HTERT RPE-1 (cell line): ENCODE measurements around the gene CPA2.
"Not testable (repeated sequence)": the region's sequence is repeated elsewhere in the genome, so short reads cannot be mapped to it uniquely, and the experiment has no call there.

ENCODE experiments used
- in situ Hi-C: fragments of 300-500 bp; cut with MboI; formaldehyde crosslinking; loops from 4 replicates; pipeline ENCODE4 v1.14.3; 2020; ENCODE audit warnings: low sequenced_read_pairs

The CPA2 gene

DNA sequence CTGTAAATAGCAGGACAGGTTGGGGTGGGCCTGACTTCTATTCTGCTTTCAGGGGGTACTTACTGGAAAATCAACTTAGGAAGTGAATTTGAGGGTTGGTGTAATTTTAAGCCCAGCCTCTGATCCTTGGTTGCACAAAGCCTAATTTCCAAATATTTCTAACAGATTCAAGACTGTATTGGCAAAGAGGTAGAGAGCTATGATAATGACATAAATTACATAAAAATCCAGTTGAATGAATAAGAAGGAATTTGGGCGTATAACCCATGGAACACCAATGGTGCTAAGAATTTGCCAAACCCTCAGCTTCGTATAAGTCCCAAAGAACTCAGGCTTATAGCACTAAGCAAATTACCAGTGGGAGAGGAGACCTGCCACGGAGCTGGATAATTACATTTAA lies 38.2 kb downstream of the CPA2 start:
- in situ Hi-C loops: no loop called here

DNA sequence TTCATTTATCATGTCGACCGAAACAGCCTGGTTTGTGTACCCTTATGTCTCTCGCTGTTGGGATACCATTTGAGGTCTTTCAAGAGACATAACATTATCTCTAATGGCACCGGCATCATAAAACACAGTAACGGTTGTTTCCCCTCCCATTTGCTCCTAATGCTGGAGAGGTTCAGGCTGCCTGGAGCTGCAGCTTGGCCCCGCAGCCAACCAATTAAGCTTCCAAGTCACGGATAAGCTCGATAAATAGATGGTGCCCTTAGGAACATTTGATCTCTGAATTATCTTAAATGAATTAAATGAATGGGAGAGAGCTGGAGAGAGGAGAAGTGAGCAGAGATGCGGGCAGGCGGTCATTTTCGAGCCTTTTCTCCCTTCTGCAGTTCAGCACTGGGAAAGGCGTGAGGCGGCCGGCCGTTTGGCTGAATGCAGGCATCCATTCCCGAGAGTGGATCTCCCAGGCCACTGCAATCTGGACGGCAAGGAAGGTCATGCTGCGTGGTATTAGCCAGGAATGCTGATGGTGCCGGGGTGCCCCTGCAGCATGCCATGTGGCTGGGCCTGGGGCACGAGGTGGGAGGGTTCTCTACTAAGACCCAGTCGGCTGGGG lies 38.9 kb downstream of the CPA2 start:
- in situ Hi-C loops: no loop called here

DNA sequence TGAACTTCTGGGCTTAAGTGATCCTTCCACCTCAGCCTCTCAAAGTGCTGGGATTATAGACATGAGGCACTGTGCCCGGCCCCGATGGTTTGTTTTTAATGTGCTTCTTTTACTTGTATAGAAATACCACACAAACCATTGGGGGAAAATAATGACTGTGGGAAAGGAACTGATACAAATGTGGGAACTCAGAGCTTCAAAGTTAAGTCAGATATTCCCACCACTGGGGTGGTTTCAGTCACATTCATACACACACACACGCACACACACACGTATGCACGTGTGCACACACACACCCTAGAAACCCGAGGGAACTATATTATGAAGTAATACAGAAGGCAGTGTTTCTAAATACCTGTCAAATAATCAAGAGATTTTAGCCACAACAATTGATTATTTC lies 43.3 kb downstream of the CPA2 start:
- in situ Hi-C loops: no loop called here

DNA sequence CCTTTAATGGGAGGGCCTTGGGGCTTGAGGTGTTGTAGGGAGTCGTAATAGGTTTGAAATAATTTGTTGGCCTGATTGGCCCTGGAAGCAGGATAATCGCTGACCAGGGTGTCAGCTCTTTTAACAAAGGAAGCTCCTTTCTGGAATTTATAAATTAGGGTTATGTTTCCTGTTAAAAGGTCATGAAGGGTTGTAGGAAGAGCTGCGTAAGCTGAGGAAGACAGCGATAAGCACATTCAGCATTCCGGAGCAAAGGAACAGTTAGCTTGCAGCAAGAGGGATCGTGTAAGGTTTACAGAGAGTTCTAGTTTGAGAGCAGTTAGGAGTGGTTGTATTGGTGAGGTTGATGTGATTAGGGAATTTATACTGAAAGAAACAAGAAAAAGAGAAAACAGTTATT lies 47.6 kb downstream of the CPA2 start:
- in situ Hi-C loops: no loop called here

DNA sequence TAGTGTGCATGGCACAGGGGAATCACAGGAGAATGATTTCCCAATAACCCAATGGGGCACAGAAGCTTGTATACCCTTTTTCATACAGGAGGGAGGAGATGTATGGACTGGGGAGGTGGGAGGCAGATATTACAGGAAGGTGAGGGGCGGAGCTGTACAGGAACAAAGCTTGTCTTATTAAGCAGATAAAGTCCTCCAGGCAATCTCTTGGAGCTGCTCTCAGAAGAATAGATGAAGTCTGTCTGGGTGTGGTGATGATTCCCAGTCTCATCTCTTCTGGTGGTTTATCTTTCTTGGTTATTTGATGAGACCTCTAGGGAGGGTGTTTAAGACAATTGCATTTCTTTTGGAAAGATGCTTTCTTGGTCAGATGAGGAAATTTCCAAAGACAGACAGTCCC lies 52.9 kb downstream of the CPA2 start:
- in situ Hi-C loops: no loop called here

DNA sequence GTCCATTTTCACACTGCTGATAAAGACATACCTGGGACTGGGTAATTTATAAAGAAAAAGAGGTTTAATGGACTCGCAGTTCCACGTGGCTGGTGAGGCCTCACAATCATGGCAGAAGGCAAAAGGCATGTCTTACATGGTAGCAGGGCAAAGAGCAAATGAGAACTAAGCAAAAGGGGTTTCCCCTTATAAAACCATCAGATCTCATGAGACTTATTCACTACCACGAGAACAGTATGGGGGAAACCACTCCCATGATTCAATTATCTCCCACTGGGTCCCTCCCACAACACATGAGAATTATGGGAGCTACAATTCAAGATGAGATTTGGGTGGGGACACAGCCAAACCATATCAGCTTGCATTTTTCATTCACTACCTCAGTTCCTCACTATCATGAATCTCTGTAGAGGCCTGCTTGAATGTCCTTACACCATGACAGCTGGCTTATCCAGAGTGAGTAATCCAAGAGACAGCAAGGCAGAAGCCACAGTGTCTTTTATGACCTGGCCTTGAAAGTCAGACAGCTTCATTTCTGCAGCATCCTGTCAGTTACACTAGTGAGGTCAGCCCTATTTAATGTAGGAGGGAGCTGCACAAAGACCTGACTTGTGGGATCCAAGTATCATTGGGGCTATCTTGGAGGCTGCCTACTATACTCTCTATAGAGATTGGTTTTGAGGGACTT lies 55.0 kb downstream of the CPA2 start:
- in situ Hi-C loops: not testable (repeated sequence)

DNA sequence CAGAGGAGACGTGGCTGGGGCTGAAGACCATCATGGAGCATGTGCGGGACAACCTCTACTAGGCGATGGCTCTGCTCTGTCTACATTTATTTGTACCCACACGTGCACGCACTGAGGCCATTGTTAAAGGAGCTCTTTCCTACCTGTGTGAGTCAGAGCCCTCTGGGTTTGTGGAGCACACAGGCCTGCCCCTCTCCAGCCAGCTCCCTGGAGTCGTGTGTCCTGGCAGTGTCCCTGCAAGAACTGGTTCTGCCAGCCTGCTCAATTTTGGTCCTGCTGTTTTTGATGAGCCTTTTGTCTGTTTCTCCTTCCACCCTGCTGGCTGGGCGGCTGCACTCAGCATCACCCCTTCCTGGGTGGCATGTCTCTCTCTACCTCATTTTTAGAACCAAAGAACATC lies 56.0 kb downstream of the CPA2 start:
- in situ Hi-C loops: no loop called here

DNA sequence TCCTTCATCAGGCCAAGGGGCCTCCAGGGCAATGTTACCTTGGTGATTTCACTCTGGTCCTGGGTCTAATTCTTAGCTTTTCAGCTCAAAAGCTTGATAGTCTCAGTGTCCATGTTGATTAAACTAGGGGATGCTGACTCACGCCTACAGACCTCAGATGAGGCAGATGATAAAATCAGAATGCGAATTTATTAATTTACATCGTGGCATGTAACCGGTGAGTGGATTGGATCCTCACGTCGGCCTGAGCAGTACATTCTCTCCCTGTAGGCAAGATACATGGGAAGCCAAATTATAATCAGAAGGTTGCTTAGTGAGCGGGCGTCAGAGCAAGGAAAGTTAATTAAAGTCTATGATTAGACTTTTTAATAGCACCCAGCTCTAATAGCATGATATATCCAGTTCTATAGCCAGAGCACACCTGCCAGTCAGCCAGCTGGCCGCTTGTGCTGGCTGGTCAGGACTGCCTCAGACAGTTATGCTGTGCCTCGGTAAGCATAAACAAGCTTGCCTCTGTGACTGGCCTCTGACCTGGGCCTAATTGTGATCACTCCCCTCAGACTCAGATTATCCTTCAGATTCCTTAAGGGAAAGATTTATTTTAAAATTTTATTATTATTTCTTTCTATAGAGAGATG lies 57.8 kb downstream of the CPA2 start:
- in situ Hi-C loops: no loop called here

DNA sequence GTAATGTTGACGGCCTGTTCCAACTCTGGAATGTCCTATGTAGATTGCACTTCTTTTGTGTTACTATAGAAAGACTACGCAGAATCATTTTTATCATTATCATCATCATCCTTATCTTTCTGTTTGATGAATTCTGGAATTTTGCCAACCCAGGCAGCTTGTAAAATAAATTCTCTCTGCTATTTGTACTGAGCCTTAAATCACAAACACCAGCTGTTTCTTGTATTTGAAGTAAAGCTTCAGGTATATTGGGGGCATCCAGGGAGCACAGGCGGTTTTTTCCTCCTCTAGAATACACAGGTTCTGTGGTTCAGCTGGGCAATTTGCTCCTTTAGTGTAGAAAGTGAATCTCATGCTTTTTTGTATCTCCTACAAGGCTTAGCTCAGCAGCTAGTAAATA lies 63.0 kb downstream of the CPA2 start:
- in situ Hi-C loops: no loop called here

DNA sequence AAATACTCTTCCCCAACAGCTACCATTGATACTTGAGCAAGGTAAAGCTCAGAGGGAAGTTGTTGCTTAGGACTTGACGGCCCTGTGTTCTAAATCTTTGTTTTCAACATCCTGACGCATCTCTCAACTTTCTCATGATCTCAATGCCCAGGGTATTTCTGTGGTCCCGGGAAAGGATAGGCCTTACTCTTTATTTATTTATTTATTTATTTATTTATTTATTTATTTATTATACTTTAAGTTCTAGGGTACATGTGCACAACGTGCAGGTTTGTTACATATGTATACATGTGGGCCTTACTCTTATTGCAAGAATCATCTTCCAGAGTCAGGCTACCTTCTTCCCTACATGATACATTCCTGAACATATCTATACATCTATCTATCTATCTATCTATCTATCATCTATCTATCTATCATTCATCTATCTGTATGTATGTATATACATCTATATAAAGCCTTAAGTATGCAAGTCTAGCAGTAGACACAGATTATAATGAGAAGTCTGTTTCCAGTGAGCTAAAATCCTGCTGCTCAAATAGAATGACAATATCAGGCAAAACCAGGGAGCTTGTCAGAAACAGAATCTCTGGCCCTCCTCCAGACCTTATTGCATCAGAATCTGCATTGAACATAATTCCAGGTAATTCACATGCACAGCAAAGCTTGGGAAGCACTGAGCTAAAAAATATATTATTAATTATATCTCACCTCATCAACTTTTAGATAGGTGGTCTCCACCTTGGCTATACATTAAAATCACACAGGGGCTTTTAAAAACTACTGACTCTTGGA lies 65.8 kb downstream of the CPA2 start:
- in situ Hi-C loops: no loop called here

DNA sequence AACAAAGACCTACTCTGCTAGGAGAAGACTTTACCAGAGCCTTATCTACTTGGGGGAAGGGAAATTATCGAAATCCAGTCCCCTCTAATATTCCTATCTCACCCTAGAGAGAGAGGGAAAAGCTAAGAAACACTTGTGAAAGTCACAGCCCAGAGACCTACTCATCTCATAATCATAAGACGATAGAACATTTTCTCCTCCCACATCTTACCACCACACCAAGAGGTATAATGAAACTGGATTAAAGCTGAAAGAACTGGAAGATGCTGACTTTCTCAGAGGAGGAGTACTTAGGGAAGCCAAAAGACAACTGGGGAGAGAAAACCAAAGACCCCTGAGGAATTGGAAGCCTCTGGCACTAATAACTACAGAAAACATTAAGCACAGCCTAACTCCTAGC lies 67.2 kb downstream of the CPA2 start:
- in situ Hi-C loops: no loop called here

DNA sequence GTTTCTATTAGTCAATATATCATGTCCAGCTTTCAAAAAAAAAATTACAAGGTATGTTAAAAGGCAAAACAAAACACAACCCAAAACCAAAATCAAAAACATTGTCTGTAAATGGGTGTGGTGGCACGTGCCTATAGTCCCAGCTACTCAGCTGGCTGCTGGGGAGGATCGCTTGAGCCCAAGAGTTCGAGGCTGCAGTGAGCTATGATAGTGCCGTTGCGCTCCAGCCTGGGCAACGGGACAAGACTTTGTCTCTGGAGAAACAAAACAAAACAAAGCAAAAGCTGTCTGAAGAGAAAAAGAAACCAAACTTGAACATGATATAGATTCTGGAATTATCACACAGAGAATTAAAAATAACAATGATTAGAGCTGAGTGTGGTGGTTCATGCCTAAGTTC lies 67.6 kb downstream of the CPA2 start:
- in situ Hi-C loops: no loop called here

DNA sequence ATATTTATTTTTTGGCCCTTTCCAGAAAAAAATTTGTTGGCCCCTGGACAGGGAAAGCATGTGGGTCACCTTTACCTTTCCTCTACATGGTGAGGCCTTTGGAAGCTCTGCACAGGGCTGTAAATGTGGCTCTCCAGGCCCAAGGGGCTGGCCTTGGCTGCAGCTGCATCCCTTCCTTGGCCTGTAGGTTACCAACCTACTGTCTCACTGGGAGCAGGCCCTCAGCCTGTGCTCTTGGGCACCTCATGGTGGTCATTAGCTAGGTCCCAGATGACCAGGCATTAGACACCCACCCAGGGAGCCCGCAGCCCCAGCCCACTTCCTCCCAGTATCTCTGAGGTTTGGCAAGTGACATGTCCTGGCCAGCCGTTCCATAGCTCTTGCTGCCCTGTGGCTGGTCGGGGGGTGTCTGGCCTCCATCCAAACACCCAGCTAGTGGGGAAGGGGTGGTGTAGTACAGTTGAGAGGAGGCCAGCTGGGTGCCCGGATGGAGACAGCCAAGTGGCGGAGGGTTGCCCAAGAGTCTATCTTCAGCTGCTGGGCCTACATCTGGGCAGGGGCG lies 70.8 kb downstream of the CPA2 start:
- in situ Hi-C loops: no loop called here

DNA sequence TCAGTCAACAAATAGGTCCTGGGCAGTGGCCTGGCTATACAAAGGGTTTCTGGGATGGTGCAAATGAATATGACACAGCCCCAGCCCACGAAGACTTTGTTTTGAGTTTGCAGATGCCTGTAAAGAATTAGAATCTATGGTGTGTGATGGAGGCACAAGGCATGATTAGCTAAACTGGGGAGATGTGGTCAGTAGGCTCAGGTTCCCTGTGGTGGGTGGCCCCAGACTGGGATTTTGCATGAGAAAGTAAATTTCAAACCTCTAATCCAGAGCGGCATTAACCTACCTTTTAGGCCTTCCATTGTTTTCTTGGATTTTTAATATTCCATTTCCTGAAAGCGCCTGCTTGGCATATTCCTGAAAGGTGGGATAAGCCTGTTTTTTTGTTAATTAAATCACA lies 71.6 kb downstream of the CPA2 start:
- in situ Hi-C loops: no loop called here
